GM19351 (cell line): ENCODE results near the gene TMED4.

Experiments used
- ATAC-seq: cut with Tn5 transposase; IDR thresholded peaks from one replicate; pipeline ENCODE4 v1.9.1; 2021; ENCODE audit warnings: mild to moderate bottlenecking, moderate library complexity; ENCODE audit not compliant: unreplicated experiment

Gene TMED4

GRCh38 chr7:44541028-44541869, 40.8 kb downstream of the TMED4 start, which contains the start of gene NPC1L1:
Gene NPC1L1, minus strand, starts transcription at chr7:44541330. Its CDS starts 71 bp downstream, at chr7:44541259.
- no peak for ATAC-seq

GRCh38 chr7:44540592-44541027, 41.4 kb downstream of the TMED4 start:
- no peak for ATAC-seq

DNA sequence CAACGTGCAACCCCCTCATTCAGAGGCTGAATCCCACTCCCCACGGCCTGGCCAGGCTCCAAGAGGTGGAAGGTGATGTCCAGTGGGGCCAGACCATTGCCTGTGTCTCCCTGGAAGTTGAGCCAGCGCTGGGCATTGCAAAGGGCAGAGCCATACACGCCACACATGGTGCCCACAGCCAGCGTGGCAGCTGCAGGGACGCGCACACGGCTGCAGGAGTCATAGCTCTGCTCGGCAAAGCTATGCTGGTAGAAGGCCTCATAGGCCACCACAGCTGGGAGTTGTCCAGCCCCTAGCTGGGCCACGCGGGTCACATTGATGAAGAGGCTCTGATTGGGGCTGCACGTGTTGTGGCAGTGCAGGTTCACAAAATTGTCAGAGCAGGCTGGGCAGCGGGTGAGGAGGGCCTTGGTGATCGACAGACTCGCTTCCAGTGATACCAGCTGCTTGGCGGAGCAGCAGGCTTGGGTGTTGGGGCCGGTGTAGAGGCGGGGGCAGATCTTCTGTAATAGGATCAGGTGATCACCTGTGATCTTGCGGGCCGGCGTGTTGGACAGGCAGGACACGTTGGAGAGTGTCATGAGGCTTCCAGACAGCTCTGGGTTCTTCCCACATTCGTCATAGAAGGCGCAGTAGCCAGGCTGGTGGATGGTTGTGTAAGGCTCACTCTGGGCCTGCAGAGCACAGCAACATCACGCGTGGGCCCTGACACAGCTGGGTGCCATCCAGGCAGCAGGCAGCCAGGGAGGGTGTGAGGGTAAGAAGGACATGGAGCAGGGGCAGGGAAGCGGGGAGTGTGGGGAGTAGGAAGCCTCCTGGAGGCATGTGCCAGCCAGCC, 42.1 kb downstream of the TMED4 start:
- ATAC-seq: no peak

DNA sequence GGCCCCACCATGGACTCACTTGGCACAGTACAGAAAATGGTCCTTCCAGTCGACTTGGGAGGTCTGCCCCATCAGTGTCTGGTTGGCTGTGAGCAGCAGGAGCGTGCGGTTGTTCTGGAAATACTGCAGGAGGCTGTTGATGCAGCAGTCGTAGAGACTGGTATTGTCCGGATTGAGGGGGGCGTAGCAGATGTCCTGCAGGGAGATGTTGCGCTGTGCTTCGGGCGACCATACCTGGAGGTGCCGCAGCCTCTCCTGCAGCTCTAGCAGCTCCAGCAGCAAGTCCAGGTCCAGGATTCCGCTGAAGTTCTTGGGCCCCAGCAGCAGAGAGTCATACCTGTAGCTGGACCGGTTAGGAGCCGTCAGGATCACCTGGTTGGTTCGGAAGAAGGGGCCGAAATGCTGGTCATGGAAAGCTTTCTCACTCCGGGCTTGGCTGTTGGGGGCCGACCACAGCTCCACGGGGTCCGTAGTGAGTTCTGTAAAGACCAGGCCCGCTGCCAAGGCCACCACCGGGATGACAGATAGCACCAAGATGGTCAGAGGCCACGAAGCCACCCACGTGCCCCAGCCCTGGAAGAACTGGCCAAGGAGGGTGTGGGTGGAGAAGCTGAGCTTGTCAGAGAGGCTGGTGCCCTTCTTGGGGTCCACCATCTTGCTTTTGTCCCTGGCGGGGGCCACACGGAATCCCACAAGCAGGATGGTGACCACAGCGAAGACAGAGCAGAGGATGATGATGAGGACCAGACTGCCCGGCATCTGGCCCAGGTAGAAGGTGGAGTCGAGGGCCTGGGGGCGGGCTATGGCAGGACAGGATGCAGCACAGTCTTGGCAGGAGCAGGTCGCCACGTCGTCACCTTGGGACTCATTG, 43.0 kb downstream of the TMED4 start:
- no peak for ATAC-seq

DNA sequence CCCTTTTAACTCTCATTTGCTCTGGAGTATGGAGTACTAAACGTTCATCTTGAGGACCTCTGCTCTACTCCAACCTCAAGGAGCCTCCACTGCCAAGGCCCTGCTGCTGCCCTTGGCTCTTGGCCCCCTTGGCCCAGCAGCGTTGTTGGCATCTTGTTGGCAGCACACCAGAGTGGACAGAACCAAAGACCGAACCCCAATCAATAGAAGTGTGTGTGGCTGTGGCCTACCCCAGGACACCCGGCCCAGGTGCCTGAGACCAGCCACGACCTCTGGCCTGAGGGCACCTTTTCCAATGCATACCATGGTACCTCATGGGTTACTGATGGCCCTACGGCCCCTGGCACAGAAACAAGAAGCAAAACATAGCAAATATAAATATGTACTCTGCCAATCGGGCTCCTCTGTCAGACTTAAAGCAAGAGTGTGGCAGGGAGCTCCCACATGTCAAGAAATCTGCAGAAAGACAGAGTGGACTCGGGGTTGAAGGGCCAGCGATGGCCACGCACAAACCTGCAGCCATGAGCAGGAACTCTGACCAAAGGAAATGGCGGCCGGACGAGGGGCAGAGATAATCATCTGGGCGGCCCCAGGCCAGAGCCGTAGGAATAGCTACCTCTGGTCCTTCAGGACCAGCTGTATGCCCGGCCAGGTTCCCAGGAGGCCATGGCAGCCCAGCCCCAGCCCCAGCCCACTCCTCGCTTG, 43.8 kb downstream of the TMED4 start:
- no peak for ATAC-seq

- no peak for ATAC-seq
Observed at GRCh38 chr7:44537442-44537841, 44.6 kb downstream of the TMED4 start.

DNA sequence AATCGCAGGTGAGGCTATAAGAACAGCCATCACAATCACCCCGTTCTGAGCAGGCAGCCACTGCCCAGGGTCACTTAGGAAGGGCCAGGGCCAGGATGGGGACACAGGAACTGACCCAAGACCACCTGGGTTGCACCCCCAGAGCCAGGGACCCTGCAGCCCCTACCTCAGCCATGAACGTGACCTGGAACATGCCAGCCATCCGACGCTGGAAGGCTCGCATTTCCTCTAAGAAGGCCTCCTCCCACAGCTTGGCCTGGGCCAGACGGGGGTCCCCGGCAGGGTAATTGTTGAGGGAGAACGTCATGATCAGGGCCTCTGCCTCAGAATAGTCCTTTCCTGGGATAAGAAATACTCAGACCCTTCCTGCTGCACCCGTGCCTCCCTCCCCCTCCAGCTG, 45.9 kb downstream of the TMED4 start:
- no peak for ATAC-seq

DNA sequence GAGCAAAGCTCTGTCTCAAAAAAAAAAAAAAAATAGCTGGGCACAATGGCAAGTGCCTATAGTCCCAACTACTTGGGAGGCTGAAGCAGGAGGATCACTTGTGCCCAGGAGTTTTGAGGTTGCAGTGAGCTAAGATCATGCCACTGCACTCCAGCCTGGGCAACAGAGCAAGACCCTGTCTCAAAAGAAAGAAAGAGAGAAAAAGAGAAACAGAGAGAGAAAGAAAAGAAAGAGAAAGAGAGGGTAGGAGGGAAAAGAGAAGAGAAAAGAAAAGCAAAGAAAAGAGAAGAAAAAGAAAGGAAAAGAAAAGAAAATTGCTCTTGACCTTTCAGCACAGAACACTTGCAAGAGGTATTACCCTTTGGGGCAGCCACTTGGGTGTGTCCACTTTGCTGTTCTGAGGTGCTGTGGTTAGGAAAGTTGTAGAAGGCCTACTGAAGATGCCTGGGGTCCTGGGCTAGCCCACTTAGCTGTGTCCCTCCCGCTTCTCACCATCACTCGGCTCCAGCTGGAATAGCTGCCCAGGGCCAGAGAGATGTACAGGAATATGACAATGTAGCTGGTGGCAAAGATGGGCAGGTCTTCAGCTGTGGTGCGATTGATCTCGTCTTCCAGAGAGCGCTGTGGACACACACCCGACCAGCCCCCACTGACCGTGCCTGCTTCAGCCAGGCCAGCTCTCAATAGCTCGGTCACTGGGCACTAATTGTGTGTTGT, 46.5 kb downstream of the TMED4 start:
- no peak for ATAC-seq

GRCh38 chr7:44534501-44534900, 47.5 kb downstream of the TMED4 start:
- peak; percentile 70 for ATAC-seq

DNA sequence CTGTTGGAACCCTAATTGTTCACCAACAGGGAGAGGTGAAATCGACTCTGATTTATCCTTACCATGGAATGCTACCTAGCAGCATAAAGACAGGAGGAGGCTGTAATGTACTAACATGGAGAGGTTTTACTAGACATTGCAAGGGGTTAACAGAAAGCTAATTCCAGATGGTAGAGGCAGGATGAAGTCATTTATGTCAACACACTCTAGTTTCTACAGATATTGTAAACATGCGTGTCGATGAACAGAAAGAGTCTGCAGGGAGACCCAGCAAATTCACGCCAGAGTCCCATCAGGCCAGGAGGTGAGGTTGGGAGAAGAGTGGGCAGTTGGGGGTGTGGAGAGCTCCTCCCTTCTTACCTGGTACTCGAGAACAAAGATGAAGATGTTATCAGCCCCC, 47.9 kb downstream of the TMED4 start:
- ATAC-seq: no peak

DNA sequence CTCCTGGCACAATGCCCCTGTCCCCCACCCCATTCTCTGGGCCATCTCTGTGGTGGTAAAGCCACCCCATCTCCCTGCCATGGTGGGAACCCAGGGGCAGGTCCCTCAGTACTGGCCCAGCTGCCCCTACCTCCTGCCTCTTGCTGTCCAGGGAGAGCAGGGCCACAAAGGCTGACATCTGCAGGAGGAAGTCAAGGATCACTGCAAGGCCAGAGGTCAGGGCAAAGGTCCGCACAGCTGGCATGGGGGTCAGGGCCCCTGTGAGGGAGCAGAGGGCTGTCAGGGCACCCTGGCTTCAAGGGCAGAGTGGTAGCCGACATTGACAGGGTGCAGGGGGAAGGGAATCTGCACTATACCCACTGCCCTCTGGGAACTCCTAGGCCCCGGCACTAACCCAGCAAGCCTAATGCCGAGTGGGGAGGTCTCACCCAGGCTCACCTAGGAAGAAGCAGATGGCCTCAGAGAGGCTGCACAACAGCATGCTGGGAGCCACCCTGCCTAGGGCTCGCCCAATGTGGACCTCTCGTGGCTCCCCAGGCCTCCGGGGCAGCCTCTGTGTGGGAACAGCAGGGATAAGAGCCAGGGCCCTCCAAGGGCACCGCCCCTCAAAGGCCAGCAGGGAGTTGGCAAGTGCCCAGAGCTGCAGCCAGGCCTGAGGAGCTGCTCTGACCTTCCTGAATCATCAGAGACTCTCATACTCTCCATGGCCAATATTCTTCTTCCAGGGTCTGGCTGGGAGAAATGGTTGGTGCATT, 48.6 kb downstream of the TMED4 start:
- ATAC-seq: no peak

- no peak for ATAC-seq
Observed at GRCh38 chr7:44531421-44532380, 50.3 kb downstream of the TMED4 start.

GRCh38 chr7:44530990-44531389, 51.0 kb downstream of the TMED4 start:
- no peak for ATAC-seq
